HPDE6-E6E7 (cell line): ENCODE data around the gene MTHFD2L.

ENCODE experiments used
- DNase-seq: peaks from one replicate; pipeline ENCODE4 v3.0.0; 2011; ENCODE audit warnings: missing footprints; ENCODE audit errors: extremely low spot score

Gene MTHFD2L

DNA sequence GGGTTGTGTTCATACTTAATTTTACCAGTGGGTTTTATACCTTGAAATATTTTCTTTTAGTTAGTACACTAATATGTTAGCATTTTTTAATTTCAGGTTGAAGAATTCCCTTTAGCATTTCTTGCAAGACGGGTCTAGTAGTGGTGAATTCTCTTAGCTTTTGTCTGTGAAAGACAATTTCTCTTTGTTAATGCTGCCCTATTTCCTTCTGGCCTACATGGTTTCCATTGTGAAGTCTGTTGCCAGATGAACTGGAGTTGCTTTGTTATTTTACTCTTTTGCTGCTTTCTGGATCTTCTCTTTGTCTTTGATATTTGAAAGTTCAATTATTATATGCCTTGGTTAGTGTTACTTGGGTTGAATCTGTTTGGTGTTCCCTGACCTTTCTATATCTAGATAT is 25.0 kb upstream of the MTHFD2L start:
- no peak for DNase-seq

DNA sequence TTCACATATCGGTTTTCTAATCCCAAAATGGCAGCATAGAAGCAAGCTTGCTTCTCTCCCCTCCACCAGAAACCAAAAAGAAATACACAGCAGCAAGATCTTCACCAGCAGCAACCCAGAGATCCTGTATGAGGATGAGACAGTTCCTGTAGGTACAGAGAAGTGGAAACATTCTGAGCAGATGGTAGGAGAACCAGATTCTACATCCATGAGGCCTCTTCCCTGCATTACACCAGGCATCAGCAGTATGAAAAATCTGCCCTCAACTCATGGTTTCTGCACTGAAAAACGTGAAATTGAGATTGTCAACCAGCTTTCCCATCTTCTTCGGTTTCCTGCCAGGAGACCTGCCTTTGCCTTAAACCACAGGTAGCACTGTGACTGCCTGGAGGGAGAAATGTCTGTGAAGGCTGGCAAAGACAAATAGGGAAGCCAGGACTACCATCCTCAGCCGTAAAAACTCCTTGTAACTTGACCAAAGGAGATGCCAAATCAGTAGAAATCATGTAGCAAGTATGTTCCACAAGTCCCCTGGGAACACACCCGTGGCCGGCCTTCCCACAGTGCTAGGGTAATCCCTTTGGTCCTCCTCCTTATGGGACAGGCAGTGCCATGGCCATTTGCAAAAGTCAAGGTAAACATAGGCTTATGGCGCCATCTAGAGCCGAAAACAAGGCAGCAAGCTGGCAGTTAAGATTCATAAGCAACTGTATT is 24.0 kb upstream of the MTHFD2L start:
- no peak for DNase-seq

- no peak for DNase-seq
These were observed 23.4 kb upstream of the MTHFD2L start for GRCh38 chr4:74134500-74134852.

- no peak for DNase-seq
These were observed 11.3 kb upstream of the MTHFD2L start for GRCh38 chr4:74146581-74147129.

DNA sequence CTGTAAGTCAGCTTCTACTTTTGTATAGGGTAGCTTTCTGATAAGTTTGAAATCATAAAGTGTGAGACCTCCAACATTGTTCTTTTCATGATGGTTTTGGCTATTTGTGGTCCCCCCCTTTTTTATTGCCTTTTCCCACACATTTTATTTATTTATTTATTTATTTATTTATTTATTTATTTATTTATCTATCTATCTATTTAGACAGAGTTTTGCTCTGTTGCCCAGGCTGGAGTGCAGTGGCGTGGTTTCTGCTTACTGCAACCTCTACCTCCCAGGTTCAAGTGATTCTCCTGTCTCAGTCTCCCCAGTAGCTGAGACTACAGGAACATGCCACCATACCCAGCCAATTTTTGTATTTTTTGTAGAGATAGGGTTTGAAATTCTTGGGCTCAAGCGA is 9.7 kb upstream of the MTHFD2L start:
- DNase-seq: no peak

- DNase-seq: no peak
These were observed 5.1 kb upstream of the MTHFD2L start for GRCh38 chr4:74152836-74153235.

DNA sequence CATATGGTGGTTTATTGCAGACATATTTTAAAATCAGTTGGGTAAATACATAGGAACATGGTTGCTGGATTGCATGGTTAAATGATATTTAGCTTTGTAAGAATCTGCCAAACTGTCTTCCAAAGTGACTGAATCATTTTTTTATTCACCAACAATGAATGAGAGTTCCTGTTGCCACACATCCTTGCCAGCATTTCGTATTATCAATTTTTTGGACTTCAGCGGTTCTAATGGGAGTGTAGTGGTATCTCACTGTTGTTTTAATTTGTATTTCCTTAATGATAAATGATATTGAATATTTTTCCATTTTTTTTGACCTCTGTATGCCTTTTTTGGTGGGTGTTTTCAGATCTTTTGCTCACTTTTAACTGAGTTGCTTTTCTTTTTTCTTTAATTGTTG is 1.4 kb upstream of the MTHFD2L start:
- no peak for DNase-seq

DNA sequence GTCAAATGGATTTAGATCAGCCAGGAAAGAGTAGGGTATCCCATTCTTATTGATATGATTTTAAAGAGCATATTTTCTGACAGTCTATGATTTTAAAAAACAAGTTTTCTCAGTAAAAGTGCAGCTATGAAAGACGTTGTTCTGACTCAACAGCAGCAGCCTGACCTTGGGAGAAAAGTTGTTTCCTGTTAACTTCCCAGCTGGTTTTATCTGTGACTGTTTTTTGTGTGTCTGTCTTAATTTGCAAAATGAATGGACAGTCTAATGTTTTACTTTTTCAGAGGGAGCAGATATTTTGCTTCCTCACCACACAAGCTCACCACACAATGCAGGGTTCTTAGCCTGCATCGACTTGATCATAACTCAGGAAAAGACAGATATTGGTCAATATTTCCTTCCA is 764 bp upstream of the MTHFD2L start:
- DNase-seq: no peak

GRCh38 chr4:74158466-74159142 is 686 bp downstream of the MTHFD2L start:
- no peak for DNase-seq

DNA sequence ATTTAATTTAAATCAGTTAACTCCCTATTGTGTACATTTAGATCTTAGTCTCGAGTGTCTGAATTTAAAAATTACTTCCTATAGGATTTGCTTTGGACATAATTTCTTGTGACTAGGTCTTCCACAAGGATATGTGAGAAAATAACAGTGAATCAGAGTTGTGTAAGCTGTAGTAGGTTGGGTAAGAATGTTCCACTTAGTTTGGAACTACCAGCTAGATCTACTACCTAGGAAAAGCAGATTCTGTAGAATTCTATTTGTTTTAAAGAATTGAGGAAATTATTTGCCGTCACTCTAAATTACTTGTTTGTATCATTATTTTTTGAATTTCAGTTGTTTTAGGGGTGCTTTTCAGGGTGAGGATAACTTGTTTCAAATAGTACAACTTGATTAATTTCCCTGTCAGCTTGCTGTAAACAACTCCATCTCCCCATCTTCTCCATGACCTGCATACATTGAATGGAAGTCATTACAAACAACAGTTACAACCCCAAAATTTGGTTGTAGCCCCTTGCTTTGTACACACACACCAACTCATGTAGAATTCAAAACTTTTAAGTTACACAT is 1.3 kb downstream of the MTHFD2L start:
- no peak for DNase-seq

- no peak for DNase-seq
These were observed 3.9 kb downstream of the MTHFD2L start for GRCh38 chr4:74161666-74162450.

- no peak for DNase-seq
These were observed 8.2 kb downstream of the MTHFD2L start for GRCh38 chr4:74166135-74166534.

GRCh38 chr4:74166818-74167217 is 8.9 kb downstream of the MTHFD2L start:
- no peak for DNase-seq

- no peak for DNase-seq
These were observed 9.7 kb downstream of the MTHFD2L start for GRCh38 chr4:74167585-74167984.

DNA sequence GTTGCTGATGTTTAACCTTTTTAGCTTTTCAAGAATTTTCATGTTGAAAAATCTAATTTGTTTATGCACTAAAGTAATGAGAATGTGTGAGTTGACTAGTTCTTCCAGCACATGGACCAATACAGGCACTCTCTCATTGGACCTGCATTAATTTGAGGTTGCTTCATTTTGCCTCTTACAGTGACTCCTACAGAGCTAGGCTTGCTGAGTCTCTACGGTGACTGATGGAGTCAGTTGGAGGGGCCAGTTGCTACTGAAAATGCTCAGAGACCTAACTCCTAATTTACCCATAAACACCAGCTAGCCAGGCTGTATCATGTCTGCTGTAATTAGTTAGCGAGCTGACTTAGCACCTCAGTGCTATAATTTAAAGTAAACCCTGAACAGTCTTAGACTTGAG is 10.9 kb downstream of the MTHFD2L start:
- DNase-seq: no peak

DNA sequence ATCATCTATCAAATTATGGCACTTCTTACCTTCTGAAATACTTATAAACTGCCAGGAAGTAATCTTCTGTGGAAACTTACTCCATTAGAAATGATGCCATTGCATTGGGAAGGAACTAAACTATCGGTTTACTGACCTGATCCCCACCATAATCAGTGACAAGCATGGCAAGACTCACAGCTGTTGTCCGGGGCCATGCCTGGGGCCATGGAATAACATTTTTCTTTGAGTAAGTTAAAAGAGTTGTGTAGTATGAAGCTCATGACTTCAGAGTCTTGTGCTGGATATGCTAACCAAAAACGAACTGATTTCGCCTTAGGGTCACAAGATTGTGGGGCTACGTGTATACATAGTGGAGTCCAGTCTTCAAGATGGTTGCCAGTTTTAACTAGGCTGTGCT is 15.4 kb downstream of the MTHFD2L start:
- no peak for DNase-seq

- DNase-seq: no peak
These were observed 16.5 kb downstream of the MTHFD2L start for GRCh38 chr4:74174421-74174820.

GRCh38 chr4:74174941-74175340 is 17.0 kb downstream of the MTHFD2L start:
- DNase-seq: no peak

DNA sequence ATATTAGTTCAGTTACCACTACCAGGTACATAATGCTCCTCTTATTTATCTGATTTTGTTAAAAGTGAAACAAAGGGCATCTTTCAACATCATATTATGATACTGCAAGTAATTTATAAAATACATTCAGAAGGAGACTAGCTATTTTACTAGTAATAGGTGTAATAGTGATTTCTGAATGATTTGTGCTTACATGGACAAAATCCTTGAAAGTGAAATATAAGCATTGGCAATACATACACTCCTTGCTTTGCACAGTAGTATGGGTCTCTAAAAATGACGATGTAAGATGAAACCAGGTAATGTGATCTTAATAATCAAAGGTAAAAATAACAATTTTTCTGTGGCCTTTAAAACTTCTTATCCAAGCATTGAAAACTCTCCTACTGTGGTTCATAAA is 17.5 kb downstream of the MTHFD2L start:
- no peak for DNase-seq

GRCh38 chr4:74178798-74179197 is 20.9 kb downstream of the MTHFD2L start:
- no peak for DNase-seq

DNA sequence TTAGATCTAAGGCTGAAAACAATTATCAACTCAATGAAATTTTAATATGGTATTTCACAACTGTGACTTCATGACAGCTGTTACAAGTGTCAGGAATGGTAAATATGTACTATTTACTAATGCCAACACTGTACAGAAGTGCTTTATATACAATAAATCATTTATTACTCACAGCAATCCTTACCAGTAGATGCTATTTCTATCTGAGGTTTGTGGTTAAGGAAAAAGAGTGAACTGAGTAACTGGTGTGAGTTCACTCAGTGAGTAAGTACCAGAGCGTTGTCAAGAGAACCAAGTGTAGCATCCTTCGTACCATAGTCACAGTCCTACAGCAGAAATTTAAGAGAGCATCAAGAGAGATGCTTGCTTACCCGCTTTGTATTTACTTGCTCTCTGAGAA is 23.3 kb downstream of the MTHFD2L start:
- DNase-seq: no peak

- DNase-seq: no peak
These were observed 31.0 kb downstream of the MTHFD2L start for GRCh38 chr4:74188912-74189311.
